Upper lobe of left lung (tissue), 6 donors: ENCODE results near the gene ASB16. TPM values are rescaled to one million over a fixed set of nuclear protein-coding genes. Genes with fewer than 3 reads are reported as not detected.

ENCODE experiments used
- ATAC-seq, 2 donors: fragments of 200-7000 bp; cut with Tn5 transposase; one replicate each; pipeline ENCODE4 v1.9.1; 2022; ENCODE audit warnings: mild to moderate bottlenecking in 2 of 2, moderate library complexity in 2 of 2; ENCODE audit not compliant: low FRiP score in 2 of 2
- DNase-seq, 2 donors: peaks; one replicate each; pipeline ENCODE4 v3.0.0-alpha.2; 2019 to 2020
- H3K27ac ChIP-seq, 4 donors: fragments of 200-600 bp; sonication (generic); one replicate each; pipeline ENCODE4 v1.5.1; 2016 to 2019
- H3K27me3 ChIP-seq, 4 donors: fragments of 200-600 bp; sonication (generic); one replicate each; pipeline ENCODE4 v1.5.1; 2017 to 2019
- H3K36me3 ChIP-seq, 4 donors: fragments of 200-600 bp; sonication (generic); one replicate each; pipeline ENCODE4 v1.5.1; 2016 to 2019
- H3K4me1 ChIP-seq, 4 donors: fragments of 200-600 bp; sonication (generic); one replicate each; pipeline ENCODE4 v1.5.1; 2018 to 2019
- H3K4me3 ChIP-seq, 4 donors: fragments of 200-600 bp; sonication (generic); one replicate each; pipeline ENCODE4 v1.5.1; 2017 to 2019; ENCODE audit warnings: mild to moderate bottlenecking in 2 of 4, moderate library complexity in 1 of 4
- H3K9me3 ChIP-seq, 4 donors: fragments of 200-600 bp; sonication (generic); one replicate each; pipeline ENCODE4 v1.5.1; 2018 to 2019
- CTCF ChIP-seq, 6 experiments: fragments of 450-650 bp in 4 of 6; fragments of 200-600 bp in 2 of 6; sonication (generic) in 2 of 6; IDR thresholded peaks; one replicate each; pipeline ENCODE4 v1.5.1; 2016 to 2019; ENCODE audit warnings: antibody characterized with exemption in 6 of 6
- EP300 ChIP-seq, 4 donors: sonication (generic); formaldehyde crosslinking; IDR thresholded peaks; one replicate each; pipeline ENCODE4 v1.5.1; 2017; ENCODE audit warnings: antibody characterized with exemption in 4 of 4, control low read depth in 2 of 4
- POLR2A ChIP-seq, 4 donors: fragments of 450-650 bp; IDR thresholded peaks; one replicate each; pipeline ENCODE4 v1.5.1; 2016 to 2017; ENCODE audit warnings: antibody characterized with exemption in 4 of 4, mild to moderate bottlenecking in 2 of 4
- POLR2AphosphoS5 ChIP-seq, 2 donors: sonication (generic); formaldehyde crosslinking; IDR thresholded peaks; one replicate each; pipeline ENCODE4 v1.5.1; 2017; ENCODE audit warnings: antibody characterized with exemption in 2 of 2
- whole genome bisulfite sequencing, 2 donors: methylation state at CpG; one replicate each; pipeline ENCODE4 v1.1.5; 2017 to 2018; 5-methylcytosine and 5-hydroxymethylcytosine counted together
- total RNA-seq, 6 donors: library from RNA; depleted of rRNA in 4 of 6; stranded (reverse); fragments of >200 nt in 4 of 6; gene quantifications; one replicate each; pipeline versions ENCODE4 v1.1.0 to v1.2.1, GENCODE V29; 2016 to 2021
- donor health status: DM: no; HTN: no; CAD: no; lungs with moderate emphysema.
- donor health status: DM: no; HTN: yes; CAD: no; lungs with severe emphysema.

Gene ASB16
- total RNA-seq, 6 donors from 2014 or later: 0.11 TPM; not detected in 5

DNA sequence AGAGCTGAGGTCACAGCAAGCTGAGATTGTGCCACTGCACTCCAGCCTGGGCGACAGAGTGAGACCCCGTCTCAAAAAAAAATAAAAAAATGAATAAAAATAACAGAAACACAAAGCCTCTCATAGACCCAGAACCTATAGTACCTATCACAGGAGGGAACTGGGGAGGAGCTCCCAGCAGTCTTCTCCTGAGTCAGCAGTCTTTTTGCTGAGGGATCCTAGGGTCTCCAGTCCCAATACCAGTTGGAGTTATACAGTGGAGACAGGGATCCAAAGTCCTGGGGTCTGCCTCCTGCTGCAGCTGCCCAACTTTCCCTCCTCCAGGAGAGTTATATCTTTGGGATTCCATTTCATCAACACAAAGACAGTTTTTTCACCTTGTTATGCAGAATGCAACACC lies 12.5 kb downstream of the ASB16 start:
- no peak for DNase-seq
- Histone ChIP-seq H3K27me3 (no peaks in the 10 kb centered on the region), H3K9me3 (no peaks in the 10 kb centered on the region), H3K27ac (no peak overlapping the region), H3K36me3 (peaks cover 0 to 32% (median 24%) of the 10 kb centered on the region in 4 donors), H3K4me1 (peaks cover 21 to 27% (median 25%) of the 10 kb centered on the region in 4 donors), H3K4me3 (no peak overlapping the region)
- WGBS, 2 donors: 97 to 100% methylated on average over 2 of the region's 2 CpGs
- no peak for ATAC-seq
- TF ChIP-seq EP300 (IDR thresholded peaks at IDR 0.05): no peak
- no peak for TF ChIP-seq POLR2AphosphoS5 (IDR thresholded peaks at IDR 0.05)
- no peak for TF ChIP-seq POLR2A (IDR thresholded peaks at IDR 0.05)
- no peak for TF ChIP-seq CTCF (IDR thresholded peaks at IDR 0.05)

DNA sequence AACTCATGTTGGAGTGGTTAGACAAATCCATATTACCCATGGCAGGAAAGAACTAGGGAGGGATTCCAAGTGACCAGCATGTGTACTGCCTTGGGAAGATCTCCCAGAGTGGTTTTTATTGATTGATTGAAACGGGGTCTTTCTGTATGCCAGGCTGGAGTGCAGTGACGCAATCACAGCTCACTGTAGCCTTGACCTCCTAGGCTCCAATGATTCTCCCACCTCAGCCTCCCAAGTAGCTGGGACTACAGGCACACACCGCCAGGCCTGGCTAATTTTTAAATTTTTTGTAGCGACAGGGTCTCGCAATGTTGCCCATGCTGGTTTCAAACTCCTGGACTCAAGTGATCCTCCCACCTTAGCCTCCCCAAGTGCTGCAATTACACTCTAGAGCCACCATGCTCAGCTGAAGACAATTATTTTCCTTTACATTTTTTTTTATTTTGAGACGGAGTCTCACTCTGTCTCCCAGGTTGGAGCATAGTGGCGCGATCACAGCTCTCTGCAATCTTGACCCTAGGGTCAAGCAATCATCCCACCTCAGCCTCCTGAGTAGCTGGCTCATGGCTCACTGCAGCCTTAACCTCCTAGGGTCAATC lies 13.8 kb downstream of the ASB16 start:
- Histone ChIP-seq H3K9me3 (no peaks in the 10 kb centered on the region), H3K4me1 (peaks cover 28 to 35% (median 29%) of the 10 kb centered on the region in 4 donors), H3K4me3 (no peak overlapping the region), H3K36me3 (peaks cover 0 to 26% (median 18%) of the 10 kb centered on the region in 4 donors), H3K27me3 (no peaks in the 10 kb centered on the region), H3K27ac (no peak overlapping the region)
- WGBS, 2 donors: 82 to 87% methylated on average over 8 of the region's 8 CpGs
- TF ChIP-seq POLR2A (IDR thresholded peaks at IDR 0.05) (no peak), CTCF (IDR thresholded peaks at IDR 0.05) (no peak), POLR2AphosphoS5 (IDR thresholded peaks at IDR 0.05) (no peak), EP300 (IDR thresholded peaks at IDR 0.05) (no peak)
- DNase-seq (no peak), ATAC-seq (no peak)

GRCh38 chr17:44186307-44187130 lies 16.0 kb downstream of the ASB16 start, which contains the start of gene TMUB2:
Gene TMUB2, plus strand, starts transcription at chr17:44186972. Its CDS starts 737 bp downstream, at chr17:44187709.
- H3K36me3 ChIP-seq: peaks cover 3 to 44% (median 29%) of the 10 kb centered on the region in 4 donors
- peak within 1 kb of the TSS; percentile 73 to 96 (median 76) for H3K4me3 ChIP-seq
- WGBS, 2 donors: 0 to 1% methylated on average over 32 to 50 of the region's 50 CpGs
- H3K9me3 ChIP-seq: no peaks in the 10 kb centered on the region
- peaks cover 28 to 35% (median 29%) of the 10 kb centered on the region in 4 donors for H3K4me1 ChIP-seq
- TF ChIP-seq POLR2AphosphoS5 (IDR thresholded peaks at IDR 0.05) (peak; percentile 77 to 80), CTCF (IDR thresholded peaks at IDR 0.05) (peak in 1 of 6 experiments; percentile 23), EP300 (IDR thresholded peaks at IDR 0.05) (peak in 1 of 4 donors; percentile 25), POLR2A (IDR thresholded peaks at IDR 0.05) (peak; percentile 32 to 91 (median 68))
- ATAC-seq: peak; percentile 99
- H3K27ac ChIP-seq: peak within 1 kb of the TSS; percentile 96 to 99 (median 98)
- DNase-seq: peak; percentile 97 to 99
- no peaks in the 10 kb centered on the region for H3K27me3 ChIP-seq

DNA sequence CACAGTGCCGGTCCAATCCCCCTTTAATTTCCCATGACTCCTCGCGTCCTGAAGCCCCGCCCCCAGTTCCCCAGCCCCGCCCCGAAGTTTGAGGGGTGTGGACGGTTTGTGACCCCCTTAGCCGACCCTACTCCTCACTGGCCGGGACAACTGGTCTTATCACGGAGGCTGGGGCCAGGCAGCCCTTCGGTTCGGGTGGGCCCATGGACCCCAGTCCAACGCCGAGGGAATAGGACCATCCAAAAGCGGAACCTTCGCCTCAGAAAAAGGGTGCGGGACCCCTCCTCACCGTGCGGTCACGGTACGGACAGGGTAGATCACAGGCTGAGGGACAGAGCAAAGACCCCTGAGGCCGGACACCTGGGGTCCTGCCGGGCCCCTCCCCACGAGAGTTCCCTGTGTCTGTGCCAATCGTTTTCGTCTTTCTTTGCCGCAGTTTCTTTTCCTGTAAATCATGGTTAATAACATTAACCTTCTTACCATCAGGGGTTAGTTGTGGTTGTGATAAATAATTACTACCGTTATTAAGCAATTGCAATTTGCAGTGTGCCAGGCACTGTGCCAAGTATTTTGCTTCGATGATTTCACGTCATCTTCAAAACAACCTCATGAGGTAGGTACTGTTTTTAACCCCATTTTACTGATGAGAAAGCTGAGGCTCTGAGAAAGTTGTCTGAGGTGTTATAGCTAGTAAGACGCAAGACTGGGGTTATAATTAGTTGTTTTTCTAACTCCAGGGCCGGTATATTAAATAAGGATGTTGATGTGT lies 16.8 kb downstream of the ASB16 start:
- Histone ChIP-seq H3K36me3 (peaks cover 3 to 43% (median 22%) of the 10 kb centered on the region in 4 donors), H3K27ac (peak overlapping the region; percentile 96 to 99 (median 98)), H3K9me3 (no peaks in the 10 kb centered on the region), H3K4me1 (peaks cover 28 to 42% (median 33%) of the 10 kb centered on the region in 4 donors), H3K4me3 (peak overlapping the region; percentile 63 to 96 (median 75)), H3K27me3 (no peaks in the 10 kb centered on the region)
- WGBS, 2 donors: 2% methylated on average over 17 to 31 of the region's 32 CpGs
- ATAC-seq (peak; percentile 84 to 86), DNase-seq (peak in 1 of 2 donors; percentile 90)
- TF ChIP-seq EP300 (IDR thresholded peaks at IDR 0.05) (no peak), POLR2A (IDR thresholded peaks at IDR 0.05) (peak in 1 of 4 donors; percentile 45)
